Left renal pelvis (tissue), 4 donors: ENCODE data around the gene ITGA6. TPM values are rescaled to one million over a fixed set of nuclear protein-coding genes. Genes with fewer than 3 reads are reported as not detected.

Experiments used
- DNase-seq, 4 donors: peaks; one replicate each; pipeline ENCODE4 v3.0.0-alpha.2; 2013; ENCODE audit warnings: low read depth in 4 of 4, low spot score in 3 of 4
- polyA plus RNA-seq, 4 donors: library from polyadenylated mRNA; unstranded; fragments of 120-200 nt; gene quantifications; one replicate each; pipeline ENCODE4 v1.2.1, GENCODE V29; 2013; ENCODE audit not compliant: insufficient read length in 4 of 4

The ITGA6 gene
- polyA plus RNA-seq, 4 donors, result 32.7 to 112 (median 110) TPM

GRCh38 chr2:172415157-172415864, 12.1 kb upstream of the ITGA6 start:
- no peak for DNase-seq

GRCh38 chr2:172415865-172416183, 11.6 kb upstream of the ITGA6 start:
- no peak for DNase-seq

GRCh38 chr2:172416447-172417058, 10.8 kb upstream of the ITGA6 start:
- no peak for DNase-seq

GRCh38 chr2:172420216-172420615, 7.2 kb upstream of the ITGA6 start:
- no peak for DNase-seq

GRCh38 chr2:172423160-172423559, 4.2 kb upstream of the ITGA6 start:
- DNase-seq, result no peak

- DNase-seq, result no peak
These were observed 2.0 kb upstream of the ITGA6 start for GRCh38 chr2:172425336-172425735.

GRCh38 chr2:172426635-172427255, 641 bp upstream of the ITGA6 start:
- DNase-seq, result no peak

- no peak for DNase-seq
These were observed 825 bp downstream of the ITGA6 start for GRCh38 chr2:172427990-172428831.

- DNase-seq, result no peak
These were observed 1.4 kb downstream of the ITGA6 start for GRCh38 chr2:172428832-172429210.

GRCh38 chr2:172429301-172429968, 2.0 kb downstream of the ITGA6 start:
- DNase-seq, result no peak

- no peak for DNase-seq
These were observed 2.6 kb downstream of the ITGA6 start for GRCh38 chr2:172430027-172430426.

GRCh38 chr2:172430678-172431077, 3.3 kb downstream of the ITGA6 start:
- DNase-seq, result no peak

GRCh38 chr2:172431463-172431862, 4.1 kb downstream of the ITGA6 start:
- DNase-seq, result no peak

GRCh38 chr2:172431993-172432392, 4.6 kb downstream of the ITGA6 start:
- DNase-seq, result no peak

- DNase-seq, result no peak
These were observed 5.8 kb downstream of the ITGA6 start for GRCh38 chr2:172433144-172433543.

- DNase-seq, result no peak
These were observed 7.6 kb downstream of the ITGA6 start for GRCh38 chr2:172434821-172435605.

- no peak for DNase-seq
These were observed 8.2 kb downstream of the ITGA6 start for GRCh38 chr2:172435606-172435911.

- DNase-seq, result no peak
These were observed 9.5 kb downstream of the ITGA6 start for GRCh38 chr2:172436889-172437288.

GRCh38 chr2:172437419-172438341, 10.3 kb downstream of the ITGA6 start:
- no peak for DNase-seq
